Muscle of leg (tissue), 11 donors: ENCODE results near the gene TRAT1. TPM values are rescaled to one million over a fixed set of nuclear protein-coding genes. Genes with fewer than 3 reads are reported as not detected.
"Not testable (repeated sequence)": the region's sequence is repeated elsewhere in the genome, so short reads cannot be mapped to it uniquely, and the experiment has no call there.

ENCODE experiments used
- DNase-seq: peaks from one replicate; pipeline ENCODE4 v3.0.0; 2013
- H3K27ac ChIP-seq: one replicate; pipeline ENCODE4 v1.5.1; 2013; ENCODE audit warnings: mild to moderate bottlenecking, low read length, control low read depth
- H3K27me3 ChIP-seq: one replicate; pipeline ENCODE4 v1.6.1; 2013; ENCODE audit warnings: low read length; ENCODE audit not compliant: control insufficient read depth, insufficient read depth
- H3K36me3 ChIP-seq: one replicate; pipeline ENCODE4 v1.6.1; 2013; ENCODE audit warnings: low read length; ENCODE audit not compliant: control insufficient read depth, insufficient read depth
- H3K4me1 ChIP-seq: one replicate; pipeline ENCODE4 v1.6.1; 2013; ENCODE audit warnings: low read length; ENCODE audit not compliant: control insufficient read depth, insufficient read depth
- H3K4me3 ChIP-seq: one replicate; pipeline ENCODE4 v1.5.1; 2013; ENCODE audit warnings: low read length, control low read depth
- H3K9me3 ChIP-seq: replicated peaks from 2 replicates; pipeline ENCODE4 v1.6.1; 2013; ENCODE audit warnings: low read depth, low read length; ENCODE audit not compliant: control insufficient read depth
- WGBS: methylation state at CpG from one replicate; pipeline ENCODE4 v1.1.5; 2013; ENCODE audit warnings: missing lambda C conversion rate; ENCODE audit not compliant: insufficient coverage; 5-methylcytosine and 5-hydroxymethylcytosine counted together
- polyA plus RNA-seq, 8 donors: library from polyadenylated mRNA; unstranded; fragments of 120-200 nt; gene quantifications; one replicate each; pipeline versions ENCODE4 v1.2.1 to v1.2.3, GENCODE V29; 2013; ENCODE audit warnings: inconsistent platforms in 1 of 8, low replicate concordance in 1 of 8; ENCODE audit not compliant: insufficient read length in 8 of 8, insufficient read depth in 1 of 8
- total RNA-seq: library from RNA; stranded (reverse); fragments of 120-200 nt; gene quantifications from one replicate; pipeline ENCODE4 v1.2.4, GENCODE V29; 2013

Gene TRAT1
- total and polyA plus RNA-seq, 9 donors: 0.07 to 0.20 (median 0.12) TPM; not detected in 4

GRCh38 chr3:108823227-108823626 is 641 bp downstream of the TRAT1 start:
- no peaks in the 10 kb centered on the region for H3K36me3 ChIP-seq
- no peak overlapping the region for H3K4me3 ChIP-seq
- H3K27ac ChIP-seq: no peak overlapping the region
- no peaks in the 10 kb centered on the region for H3K4me1 ChIP-seq
- no CpG with 5 or more reads among the region's 2 CpGs for WGBS
- no peaks in the 10 kb centered on the region for H3K9me3 ChIP-seq
- DNase-seq: no peak
- no peaks in the 10 kb centered on the region for H3K27me3 ChIP-seq

- not testable (repeated sequence) for H3K27me3 ChIP-seq, H3K4me1 ChIP-seq, H3K27ac ChIP-seq, H3K36me3 ChIP-seq, H3K9me3 ChIP-seq, DNase-seq, H3K4me3 ChIP-seq
- 80% methylated on average over 1 of the region's 10 CpGs for WGBS
Observed at GRCh38 chr3:108823803-108824202, 1.2 kb downstream of the TRAT1 start.

- H3K27me3 ChIP-seq: no peaks in the 10 kb centered on the region
- DNase-seq: no peak
- no peak overlapping the region for H3K27ac ChIP-seq
- no peaks in the 10 kb centered on the region for H3K36me3 ChIP-seq
- H3K4me1 ChIP-seq: no peaks in the 10 kb centered on the region
- H3K9me3 ChIP-seq: no peaks in the 10 kb centered on the region
- no peak overlapping the region for H3K4me3 ChIP-seq
- no CpG with 5 or more reads among the region's 6 CpGs for WGBS
Observed at GRCh38 chr3:108826309-108827187, 4.0 kb downstream of the TRAT1 start.

GRCh38 chr3:108830381-108830780 is 7.8 kb downstream of the TRAT1 start:
- H3K36me3 ChIP-seq: no peaks in the 10 kb centered on the region
- no peak overlapping the region for H3K4me3 ChIP-seq
- WGBS: no CpG with 5 or more reads among the region's 3 CpGs
- no peaks in the 10 kb centered on the region for H3K27me3 ChIP-seq
- DNase-seq: no peak
- H3K4me1 ChIP-seq: no peaks in the 10 kb centered on the region
- no peak overlapping the region for H3K27ac ChIP-seq
- no peaks in the 10 kb centered on the region for H3K9me3 ChIP-seq

- Histone ChIP-seq H3K36me3 (no peaks in the 10 kb centered on the region), H3K4me1 (no peaks in the 10 kb centered on the region), H3K27ac (no peak overlapping the region), H3K9me3 (no peaks in the 10 kb centered on the region), H3K27me3 (no peaks in the 10 kb centered on the region), H3K4me3 (no peak overlapping the region)
- 79% methylated on average over 2 of the region's 4 CpGs for WGBS
- no peak for DNase-seq
Observed at GRCh38 chr3:108830991-108831614, 8.5 kb downstream of the TRAT1 start.

- Histone ChIP-seq H3K4me1 (no peaks in the 10 kb centered on the region), H3K27ac (no peak overlapping the region), H3K4me3 (no peak overlapping the region), H3K36me3 (no peaks in the 10 kb centered on the region), H3K27me3 (no peaks in the 10 kb centered on the region), H3K9me3 (no peaks in the 10 kb centered on the region)
- DNase-seq: no peak
- 80% methylated on average over 1 of the region's 1 CpG for WGBS
Observed at GRCh38 chr3:108833611-108834010, 11.0 kb downstream of the TRAT1 start.

- no CpG with 5 or more reads among the region's 1 CpG for WGBS
- no peaks in the 10 kb centered on the region for H3K36me3 ChIP-seq
- DNase-seq: no peak
- H3K4me1 ChIP-seq: no peaks in the 10 kb centered on the region
- H3K27ac ChIP-seq: no peak overlapping the region
- no peak overlapping the region for H3K4me3 ChIP-seq
- H3K27me3 ChIP-seq: no peaks in the 10 kb centered on the region
- no peaks in the 10 kb centered on the region for H3K9me3 ChIP-seq
Observed at GRCh38 chr3:108834551-108834950, 12.0 kb downstream of the TRAT1 start.

- Histone ChIP-seq H3K4me3 (no peak overlapping the region), H3K4me1 (no peaks in the 10 kb centered on the region), H3K9me3 (no peaks in the 10 kb centered on the region), H3K36me3 (no peaks in the 10 kb centered on the region), H3K27ac (no peak overlapping the region), H3K27me3 (no peaks in the 10 kb centered on the region)
- no CpG with 5 or more reads among the region's 2 CpGs for WGBS
- no peak for DNase-seq
Observed at GRCh38 chr3:108835101-108835500, 12.5 kb downstream of the TRAT1 start.

GRCh38 chr3:108838436-108838835 is 15.8 kb downstream of the TRAT1 start:
- H3K9me3 ChIP-seq: no peaks in the 10 kb centered on the region
- H3K27ac ChIP-seq: no peak overlapping the region
- WGBS: 86% methylated on average over 1 of the region's 3 CpGs
- no peak overlapping the region for H3K4me3 ChIP-seq
- H3K36me3 ChIP-seq: no peaks in the 10 kb centered on the region
- DNase-seq: no peak
- H3K27me3 ChIP-seq: no peaks in the 10 kb centered on the region
- no peaks in the 10 kb centered on the region for H3K4me1 ChIP-seq

- H3K36me3 ChIP-seq: no peaks in the 10 kb centered on the region
- WGBS: 94% methylated on average over 2 of the region's 5 CpGs
- no peak for DNase-seq
- no peaks in the 10 kb centered on the region for H3K4me1 ChIP-seq
- H3K9me3 ChIP-seq: no peaks in the 10 kb centered on the region
- H3K27ac ChIP-seq: no peak overlapping the region
- H3K4me3 ChIP-seq: no peak overlapping the region
- H3K27me3 ChIP-seq: no peaks in the 10 kb centered on the region
Observed at GRCh38 chr3:108845709-108846293, 23.2 kb downstream of the TRAT1 start.
